Suprapubic skin (tissue), 3 donors: ENCODE results near the gene RPS3.

Experiments used
- CTCF ChIP-seq, 2 donors: fragments of 200-600 bp in 1 of 2; fragments of 450-650 bp in 1 of 2; sonication (generic) in 1 of 2; IDR thresholded peaks; one replicate each; pipeline ENCODE4 v1.5.1; 2016 to 2019; ENCODE audit warnings: antibody characterized with exemption in 2 of 2, mild to moderate bottlenecking in 1 of 2, moderate library complexity in 1 of 2
- EP300 ChIP-seq: sonication (generic); formaldehyde crosslinking; IDR thresholded peaks from one replicate; pipeline ENCODE4 v1.6.1; 2017; ENCODE audit warnings: antibody characterized with exemption

DNA sequence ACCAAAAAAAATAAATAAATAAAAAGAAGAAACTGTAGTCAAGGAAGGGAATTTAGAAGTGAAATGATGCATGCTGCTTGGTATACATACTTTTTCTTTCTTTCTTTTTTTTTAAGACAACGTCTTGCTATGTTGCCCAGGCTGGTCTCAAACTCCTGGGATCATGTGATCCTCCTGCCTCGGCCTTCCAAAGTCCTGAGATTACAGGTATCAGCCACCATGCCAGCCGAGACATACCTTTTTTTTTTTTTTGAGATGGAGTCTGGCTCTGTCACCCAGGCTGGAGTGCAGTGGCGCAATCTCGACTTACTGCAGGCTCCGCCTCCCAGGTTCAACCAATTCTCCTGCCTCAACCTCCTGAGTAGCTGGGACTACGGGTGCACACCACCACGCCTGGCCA is 26.1 kb upstream of the RPS3 start:
- TF ChIP-seq EP300 (no peak), CTCF (IDR thresholded peaks at IDR 0.05) (no peak)
